Motor neuron (in vitro differentiated cells): ENCODE measurements around the gene ZNRF4. TPM values are rescaled to one million over a fixed set of nuclear protein-coding genes. Genes with fewer than 3 reads are reported as not detected.
"Not testable (repeated sequence)": the region's sequence is repeated elsewhere in the genome, so short reads cannot be mapped to it uniquely, and the experiment has no call there.

Experiments
- ATAC-seq, 8 experiments: fragments of 200-7000 bp; cut with Tn5 transposase; replicated peaks in 6 of 8; 2 replicates each; pipeline ENCODE4 v1.8.0; 2021; ENCODE audit warnings: mild to moderate bottlenecking in 8 of 8, moderate library complexity in 8 of 8
- H3K27ac ChIP-seq, 2 donors: fragments of 250-450 bp; sonication (Bioruptor Pico); 2 replicates each; pipeline ENCODE4 v1.9.0; 2021; ENCODE audit warnings: antibody characterized with exemption in 2 of 2, mild to moderate bottlenecking in 2 of 2, moderate library complexity in 1 of 2
- H3K4me1 ChIP-seq, 2 donors: fragments of 250-450 bp; sonication (Bioruptor Pico); replicated peaks in 1 of 2; 2 replicates each; pipeline ENCODE4 v1.6.1; 2021; ENCODE audit warnings: antibody characterized with exemption in 2 of 2, mild to moderate bottlenecking in 2 of 2, moderate library complexity in 1 of 2
- H3K4me3 ChIP-seq, 5 donors: fragments of 250-450 bp; sonication (Bioruptor Pico); 2 replicates each; pipeline ENCODE4 v1.9.0; 2021; ENCODE audit warnings: antibody characterized with exemption in 5 of 5, mild to moderate bottlenecking in 5 of 5, moderate library complexity in 4 of 5
- WGBS, 10 experiments: fragments of 450-650 bp; shearing (Covaris generic); methylation state at CpG; one replicate each; pipeline ENCODE4 v1.0.0; 2022; 5-methylcytosine and 5-hydroxymethylcytosine counted together
- in situ Hi-C, 9 experiments: fragments of 400-800 bp; cut with MboI; loops; one replicate each; pipeline ENCODE4 v1.15.0; 2021; ENCODE audit warnings: low sequenced_read_pairs in 9 of 9, low pct_unique_long_range_greater_than_20kb in 2 of 9; ENCODE audit not compliant: unreplicated experiment in 9 of 9
- total RNA-seq, 8 experiments: library from RNA; unstranded; fragments of 300-600 nt; gene quantifications; 2 replicates each; pipeline versions ENCODE4 v1.2.3 to v1.2.4, GENCODE V29; 2022

Gene ZNRF4
- under 1 TPM in 4 of 8 experiments, not detected in 4; 0.11 to 0.29 (median 0.19) TPM for total RNA-seq

DNA sequence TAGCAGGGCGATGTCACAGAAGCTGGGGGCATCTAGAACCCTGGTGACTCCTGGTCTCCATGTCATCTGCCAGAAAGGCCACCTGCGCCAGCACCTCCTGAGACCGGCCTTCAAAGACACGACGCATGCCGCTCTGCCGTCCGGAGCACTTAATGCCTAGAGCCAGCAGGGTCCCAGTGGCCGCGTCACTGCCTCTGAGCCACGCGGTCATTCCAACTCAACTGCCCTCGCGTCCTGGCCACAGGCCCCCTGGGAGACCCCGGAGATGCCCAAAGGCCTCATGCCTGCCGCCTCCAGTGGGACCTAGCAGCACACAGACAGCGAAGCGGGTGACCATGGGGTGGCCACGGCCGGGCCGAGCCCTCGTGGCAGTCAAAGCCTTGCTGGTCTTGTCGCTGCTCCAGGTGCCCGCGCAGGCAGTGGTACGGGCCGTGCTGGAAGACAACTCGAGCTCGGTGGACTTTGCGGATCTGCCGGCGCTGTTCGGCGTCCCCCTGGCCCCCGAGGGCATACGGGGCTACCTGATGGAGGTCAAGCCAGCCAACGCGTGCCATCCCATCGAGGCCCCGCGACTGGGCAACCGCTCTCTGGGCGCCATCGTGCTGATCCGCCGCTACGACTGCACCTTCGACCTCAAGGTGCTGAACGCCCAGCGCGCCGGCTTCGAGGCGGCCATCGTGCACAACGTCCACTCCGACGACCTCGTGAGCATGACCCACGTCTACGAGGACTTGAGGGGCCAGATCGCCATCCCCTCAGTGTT is at the start of gene ZNRF4:
ZNRF4 (plus strand) TSS at position 51 of the 763 bp plus-strand sequence; CDS start at position 126, 75 bp downstream.
- H3K4me1 ChIP-seq, result peaks cover 0 to 2% of the 10 kb centered on the region in 2 donors
- WGBS, 10 experiments, result 93 to 100% (median 96%) methylated on average over 3 to 8 of the region's 62 CpGs; no CpG with 5 or more reads in 7 of the 10 experiments
- no peak within 1 kb of the TSS for H3K4me3 ChIP-seq
- no peak within 1 kb of the TSS for H3K27ac ChIP-seq
- in situ Hi-C loops, result no loop called here
- ATAC-seq, result no peak

DNA sequence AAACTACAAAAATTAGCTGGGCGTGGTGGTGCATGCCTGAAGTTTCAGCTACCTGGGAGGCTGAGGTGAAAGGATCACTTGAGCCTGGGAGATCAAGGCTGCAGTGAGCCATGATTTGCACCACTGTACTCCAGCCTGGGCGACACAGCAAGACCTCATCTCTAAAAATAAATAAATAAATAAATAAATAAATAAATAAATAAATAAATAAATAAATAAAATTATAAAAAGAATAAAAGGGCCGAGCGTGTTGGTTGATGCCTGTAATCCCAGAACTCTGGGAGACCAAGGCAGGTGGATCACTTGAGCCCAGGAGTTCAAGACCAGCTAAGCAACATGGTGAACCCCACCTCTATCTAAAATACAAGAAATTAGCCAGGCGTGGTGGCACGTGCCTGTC is 49.0 kb upstream of the ZNRF4 start:
- ATAC-seq, in situ Hi-C loops, H3K4me1 ChIP-seq, H3K4me3 ChIP-seq, H3K27ac ChIP-seq: not testable (repeated sequence)
- WGBS, 10 experiments, result 41 to 100% (median 62%) methylated on average over 1 to 6 of the region's 6 CpGs; no CpG with 5 or more reads in 1 of the 10 experiments

DNA sequence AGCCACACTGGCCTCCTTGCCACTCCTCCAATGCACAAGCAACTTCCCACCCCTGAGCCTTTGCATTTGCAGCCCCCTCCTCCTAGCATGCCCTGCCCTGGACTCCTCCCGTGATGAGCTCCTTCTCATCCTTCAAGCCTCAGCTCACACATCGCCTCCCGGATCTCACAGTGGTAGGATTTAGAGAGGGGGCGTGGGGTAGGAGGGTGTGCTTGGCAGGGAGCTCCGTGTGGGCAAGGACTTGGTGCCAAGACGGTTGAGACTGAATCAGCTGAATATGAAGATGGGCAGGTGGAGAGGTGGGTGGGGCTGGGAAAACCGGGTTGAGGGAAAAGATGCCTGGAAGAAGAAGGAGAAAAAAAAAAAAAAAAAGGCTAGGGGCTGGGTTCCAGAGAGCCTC is 48.4 kb upstream of the ZNRF4 start:
- H3K27ac ChIP-seq, result no peak overlapping the region
- WGBS, 10 experiments, result 0 to 71% (median 33%) methylated on average over 1 to 4 of the region's 7 CpGs; no CpG with 5 or more reads in 6 of the 10 experiments
- in situ Hi-C loops, result no loop called here
- no peaks in the 10 kb centered on the region for H3K4me1 ChIP-seq
- no peak overlapping the region for H3K4me3 ChIP-seq
- ATAC-seq, result no peak

GRCh38 chr19:5407356-5407755 is 47.9 kb upstream of the ZNRF4 start:
- no peak overlapping the region for H3K27ac ChIP-seq
- 0 to 35% (median 19%) methylated on average over 1 to 4 of the region's 4 CpGs; no CpG with 5 or more reads in 2 of the 10 experiments for WGBS, 10 experiments
- ATAC-seq, result peak in 1 of 8 experiments; percentile 43
- in situ Hi-C loops, result no loop called here
- no peaks in the 10 kb centered on the region for H3K4me1 ChIP-seq
- H3K4me3 ChIP-seq, result no peak overlapping the region

DNA sequence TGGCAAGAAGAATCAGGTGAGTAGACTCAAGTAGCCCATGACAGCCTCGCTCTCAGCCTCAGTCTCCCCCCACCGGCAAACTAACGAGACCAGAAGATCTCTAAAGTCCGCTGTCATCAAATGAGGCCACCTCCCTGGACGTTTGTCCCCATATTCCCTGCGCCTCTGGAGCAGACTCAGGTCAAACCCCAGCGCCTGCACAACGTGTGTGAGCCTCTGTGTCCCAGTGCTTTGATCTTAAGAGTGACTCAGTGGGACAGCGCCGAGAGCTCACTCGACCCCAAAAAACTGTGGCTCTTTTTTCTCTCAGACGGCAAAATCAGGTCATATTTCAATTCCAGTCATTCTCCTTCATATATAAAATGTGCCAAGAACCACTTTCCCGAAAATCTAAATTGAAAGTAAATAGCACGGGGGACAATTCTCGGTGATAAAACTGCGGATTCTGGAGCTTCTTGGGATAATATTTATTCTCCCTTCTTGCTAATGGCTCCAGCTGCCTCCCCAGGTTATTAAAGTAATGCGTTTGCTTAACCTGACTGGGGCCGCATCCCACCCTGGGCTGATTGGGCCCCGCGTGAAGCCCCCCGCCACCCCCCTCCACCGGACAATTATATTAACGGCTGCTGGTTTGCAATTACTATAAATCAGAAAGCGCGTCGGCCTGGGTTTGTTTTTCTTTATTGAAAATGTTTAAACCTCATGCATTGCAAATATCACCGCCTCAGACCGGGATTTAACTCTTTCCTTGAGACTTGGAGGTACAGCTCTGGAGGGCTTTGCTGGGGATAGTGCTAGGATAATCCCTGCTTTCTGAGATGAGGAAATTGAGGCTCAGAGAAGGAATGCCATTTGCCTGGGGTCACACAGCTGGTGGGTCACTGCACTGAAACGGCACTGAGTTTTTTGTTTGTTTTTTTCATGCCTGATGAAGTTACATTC is 37.5 kb upstream of the ZNRF4 start:
- peaks cover 23 to 37% of the 10 kb centered on the region in 2 donors for H3K4me1 ChIP-seq
- WGBS, 10 experiments, result 0 to 60% (median 43%) methylated on average over 3 to 15 of the region's 29 CpGs; no CpG with 5 or more reads in 1 of the 10 experiments
- H3K4me3 ChIP-seq, result no peak overlapping the region
- in situ Hi-C loops, result no loop called here
- H3K27ac ChIP-seq, result peak overlapping the region in 1 of 2 donors; percentile 51
- peak in 6 of 8 experiments; percentile 67 to 86 (median 76) for ATAC-seq

DNA sequence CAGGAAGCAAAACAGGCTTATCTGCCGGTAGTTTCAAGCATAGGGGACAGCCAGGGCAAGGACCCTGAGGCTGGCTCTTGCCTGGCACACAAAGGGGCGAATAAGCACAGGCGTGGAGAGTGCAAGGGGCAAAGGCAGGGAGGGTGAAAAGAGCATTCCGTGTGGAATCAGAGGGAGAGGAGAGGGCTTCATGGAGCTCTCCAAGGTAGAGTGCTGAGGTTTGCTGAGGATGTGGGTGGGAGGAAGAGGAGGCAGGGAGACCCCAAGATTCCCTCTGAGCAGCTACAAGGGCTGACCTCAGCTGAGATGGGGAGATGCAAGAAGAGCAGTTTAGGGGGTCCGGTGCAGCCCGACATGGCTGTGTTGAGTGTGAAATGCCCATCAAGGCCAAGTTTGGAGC is 36.5 kb upstream of the ZNRF4 start:
- ATAC-seq, result no peak
- WGBS, 10 experiments, result 33 to 100% (median 58%) methylated on average over 1 to 5 of the region's 6 CpGs; no CpG with 5 or more reads in 6 of the 10 experiments
- no peak overlapping the region for H3K27ac ChIP-seq
- H3K4me1 ChIP-seq, result peaks cover 23 to 37% of the 10 kb centered on the region in 2 donors
- H3K4me3 ChIP-seq, result no peak overlapping the region
- in situ Hi-C loops, result no loop called here

GRCh38 chr19:5420953-5421352 is 34.3 kb upstream of the ZNRF4 start:
- no peak overlapping the region for H3K4me3 ChIP-seq
- in situ Hi-C loops, result no loop called here
- no peak overlapping the region for H3K27ac ChIP-seq
- peak in 6 of 8 experiments; percentile 10 to 66 (median 36) for ATAC-seq
- H3K4me1 ChIP-seq, result peaks cover 26 to 35% of the 10 kb centered on the region in 2 donors
- WGBS, 10 experiments, result 0 to 33% (median 8%) methylated on average over 1 to 3 of the region's 7 CpGs; no CpG with 5 or more reads in 2 of the 10 experiments

- in situ Hi-C loops, result no loop called here
- H3K4me1 ChIP-seq, result peaks cover 12 to 20% of the 10 kb centered on the region in 2 donors
- H3K27ac ChIP-seq, result no peak overlapping the region
- 20 to 83% (median 60%) methylated on average over 1 of the region's 1 CpG; no CpG with 5 or more reads in 7 of the 10 experiments for WGBS, 10 experiments
- H3K4me3 ChIP-seq, result no peak overlapping the region
- ATAC-seq, result no peak
Measured at GRCh38 chr19:5423567-5424125, 31.6 kb upstream of the ZNRF4 start.

- in situ Hi-C loops, result no loop called here
- no peak overlapping the region for H3K27ac ChIP-seq
- peaks cover 12 to 20% of the 10 kb centered on the region in 2 donors for H3K4me1 ChIP-seq
- no peak overlapping the region for H3K4me3 ChIP-seq
- WGBS, 10 experiments, result 14 to 100% (median 70%) methylated on average over 2 to 7 of the region's 12 CpGs
- no peak for ATAC-seq
Measured at GRCh38 chr19:5424192-5424973, 30.8 kb upstream of the ZNRF4 start.

- WGBS, 10 experiments, result 0 to 25% (median 22%) methylated on average over 1 of the region's 1 CpG; no CpG with 5 or more reads in 7 of the 10 experiments
- Histone ChIP-seq H3K4me3 (no peak overlapping the region), H3K4me1 (peaks cover 12 to 20% of the 10 kb centered on the region in 2 donors), H3K27ac (no peak overlapping the region)
- ATAC-seq, result no peak
- in situ Hi-C loops, result no loop called here
Measured at GRCh38 chr19:5425260-5425659, 30.0 kb upstream of the ZNRF4 start.

- Histone ChIP-seq H3K4me3 (no peak overlapping the region), H3K27ac (no peak overlapping the region), H3K4me1 (peaks cover 6 to 12% of the 10 kb centered on the region in 2 donors)
- in situ Hi-C loops, result no loop called here
- 0 to 100% (median 92%) methylated on average over 1 to 2 of the region's 10 CpGs; no CpG with 5 or more reads in 6 of the 10 experiments for WGBS, 10 experiments
- no peak for ATAC-seq
Measured at GRCh38 chr19:5430237-5430636, 25.0 kb upstream of the ZNRF4 start.

DNA sequence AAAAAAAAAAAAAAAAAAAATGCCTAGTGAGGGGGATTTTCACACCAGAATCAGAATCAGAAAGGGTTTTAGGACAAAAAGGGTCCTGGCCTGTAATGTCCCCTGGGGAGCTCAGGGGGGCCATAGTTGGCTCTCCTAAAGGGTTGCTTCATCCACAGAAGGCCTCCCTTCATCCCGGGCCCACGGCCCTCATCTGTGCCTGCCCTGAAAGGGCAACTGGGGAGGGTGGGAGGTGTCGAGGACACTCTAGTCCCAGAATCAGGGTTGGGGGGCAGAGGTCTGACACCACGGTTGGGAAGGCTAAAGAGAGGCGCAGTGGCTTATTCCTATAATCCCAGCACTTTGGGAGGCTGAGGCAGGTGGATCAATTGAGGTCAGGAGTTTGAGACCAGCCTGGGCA is 22.5 kb upstream of the ZNRF4 start:
- ATAC-seq, result no peak
- in situ Hi-C loops, result no loop called here
- no peak overlapping the region for H3K4me3 ChIP-seq
- peaks cover 0 to 7% of the 10 kb centered on the region in 2 donors for H3K4me1 ChIP-seq
- 30 to 89% (median 40%) methylated on average over 1 to 3 of the region's 5 CpGs; no CpG with 5 or more reads in 7 of the 10 experiments for WGBS, 10 experiments
- no peak overlapping the region for H3K27ac ChIP-seq
